Mesothelial cell of epicardium (in vitro differentiated cells): ENCODE results near the gene OMP. TPM values are rescaled to one million over a fixed set of nuclear protein-coding genes. Genes with fewer than 3 reads are reported as not detected.

Experiments used
- DNase-seq, 2 experiments: peaks; one replicate each; pipeline ENCODE4 v3.0.0; 2021; ENCODE audit warnings: low spot score in 2 of 2; ENCODE audit not compliant: unreplicated experiment in 2 of 2
- H3K27ac Mint-ChIP-seq: 2 replicates; pipeline ENCODE4 v1.8.0; 2021; ENCODE audit warnings: mixed read lengths
- H3K27me3 Mint-ChIP-seq: 2 replicates; pipeline ENCODE4 v1.8.0; 2021; ENCODE audit warnings: low read depth, mixed read lengths
- H3K36me3 Mint-ChIP-seq: 2 replicates; pipeline ENCODE4 v1.8.0; 2021; ENCODE audit warnings: mixed read lengths
- H3K4me1 Mint-ChIP-seq: 2 replicates; pipeline ENCODE4 v1.8.0; 2021; ENCODE audit warnings: mixed read lengths
- H3K4me3 Mint-ChIP-seq: 2 replicates; pipeline ENCODE4 v1.8.0; 2021; ENCODE audit warnings: mild to moderate bottlenecking, moderate library complexity, mixed read lengths
- H3K9me3 Mint-ChIP-seq: 2 replicates; pipeline ENCODE4 v1.8.0; 2021; ENCODE audit warnings: mixed read lengths
- CTCF ChIP-seq: fragments of 200-600 bp; sonication (generic); IDR thresholded peaks from one replicate; pipeline ENCODE4 v1.5.0; 2021; ENCODE audit warnings: antibody characterized with exemption; ENCODE audit not compliant: unreplicated experiment
- total RNA-seq: library from RNA; stranded (reverse); gene quantifications from 3 replicates; pipeline ENCODE4 v1.2.1, GENCODE V29; 2021

Gene OMP
- total RNA-seq, 1 donor from 2014 or later, result 1.5 TPM

GRCh38 chr11:77151804-77152509 lies 49.3 kb downstream of the OMP start:
- no peak for DNase-seq
- Mint-ChIP-seq H3K9me3 (no peaks in the 10 kb centered on the region), H3K4me1 (peaks cover 30% of the 10 kb centered on the region), H3K4me3 (no peak overlapping the region), H3K27ac (no peak overlapping the region), H3K27me3 (peaks cover 15% of the 10 kb centered on the region), H3K36me3 (no peaks in the 10 kb centered on the region)
- no peak for TF ChIP-seq CTCF

- no peak for TF ChIP-seq CTCF
- Mint-ChIP-seq H3K27me3 (peaks cover 8% of the 10 kb centered on the region), H3K9me3 (no peaks in the 10 kb centered on the region), H3K27ac (no peak overlapping the region), H3K36me3 (no peaks in the 10 kb centered on the region), H3K4me3 (no peak overlapping the region), H3K4me1 (peaks cover 24% of the 10 kb centered on the region)
- no peak for DNase-seq
Measured at GRCh38 chr11:77152846-77153245, 50.2 kb downstream of the OMP start.

Other genes with a start within 250 kb of the OMP start
- 15.1 to 17.5 TPM (median 16.5 TPM) in 3 replicates for gene ACER3, start 241.9 kb upstream of the OMP start, total RNA-seq
- not detected in 3 replicates for gene B3GNT6, start 68.4 kb upstream of the OMP start, total RNA-seq
- gene CAPN5, start 35.9 kb upstream of the OMP start, total RNA-seq, result 16.1 to 18.3 TPM (median 16.5 TPM) in 3 replicates
- gene MYO7A, start 25.4 kb downstream of the OMP start, total RNA-seq, result 1.8 to 2.4 TPM (median 2.2 TPM) in 3 replicates
- gene GDPD4, start 198.8 kb downstream of the OMP start, total RNA-seq, result not detected in 3 replicates